Loucy (cell line): ENCODE measurements around the gene ADCY10.

Source experiments
- H2AFZ ChIP-seq: fragments of 200-600 bp; sonication (generic); 2 replicates; pipeline ENCODE4 v1.6.0; 2016; ENCODE audit warnings: antibody characterized with exemption, mild to moderate bottlenecking, low read length, moderate library complexity
- H3F3A ChIP-seq: fragments of 200-600 bp; 2 replicates; pipeline ENCODE4 v1.6.0; 2016; ENCODE audit warnings: antibody characterized with exemption, low read depth, mild to moderate bottlenecking
- H3K27me3 ChIP-seq: fragments of 200-600 bp; sonication (generic); 2 replicates; pipeline ENCODE4 v1.6.1; 2014; ENCODE audit warnings: low read length, mild to moderate bottlenecking; ENCODE audit not compliant: insufficient read depth, poor library complexity, severe bottlenecking
- H3K36me3 ChIP-seq: fragments of 200-600 bp; sonication (generic); 2 replicates; pipeline ENCODE4 v1.6.1; 2016; ENCODE audit warnings: low read length; ENCODE audit not compliant: insufficient read depth
- H3K4me1 ChIP-seq: fragments of 200-600 bp; sonication (generic); 2 replicates; pipeline ENCODE4 v1.5.1; 2014; ENCODE audit warnings: low read length, mild to moderate bottlenecking; ENCODE audit not compliant: insufficient read depth, poor library complexity, severe bottlenecking
- H3K4me2 ChIP-seq: fragments of 200-600 bp; sonication (generic); 2 replicates; pipeline ENCODE4 v1.6.0; 2014; ENCODE audit warnings: antibody characterized with exemption, low read length, low read depth, mild to moderate bottlenecking; ENCODE audit not compliant: poor library complexity, severe bottlenecking
- H3K4me3 ChIP-seq: fragments of 200-600 bp; sonication (generic); 2 replicates; pipeline ENCODE4 v1.5.1; 2014; ENCODE audit warnings: low read length, mild to moderate bottlenecking, mixed read lengths; ENCODE audit not compliant: poor library complexity, severe bottlenecking
- H3K79me2 ChIP-seq: fragments of 200-600 bp; sonication (generic); 2 replicates; pipeline ENCODE4 v1.6.1; 2014; ENCODE audit warnings: low read length; ENCODE audit not compliant: insufficient read depth
- H3K9ac ChIP-seq: fragments of 200-600 bp; sonication (generic); 2 replicates; pipeline ENCODE4 v1.6.0; 2014; ENCODE audit warnings: mild to moderate bottlenecking, low read depth, low read length, moderate library complexity; ENCODE audit not compliant: poor library complexity, severe bottlenecking
- H3K9me2 ChIP-seq: fragments of 200-600 bp; sonication (generic); replicated peaks from 2 replicates; pipeline ENCODE4 v1.6.1; 2016; ENCODE audit warnings: low read depth, low read length, mixed read lengths
- H3K9me3 ChIP-seq: fragments of 200-600 bp; sonication (generic); 2 replicates; pipeline ENCODE4 v1.6.1; 2014; ENCODE audit warnings: mild to moderate bottlenecking, antibody characterized with exemption, low read length, low read depth; ENCODE audit not compliant: insufficient read depth
- H4K20me1 ChIP-seq: fragments of 200-600 bp; sonication (generic); 2 replicates; pipeline ENCODE4 v1.6.0; 2014; ENCODE audit warnings: antibody characterized with exemption, low read length, mild to moderate bottlenecking; ENCODE audit not compliant: insufficient read depth, poor library complexity, severe bottlenecking
- EZH2phosphoT487 ChIP-seq: fragments of 200-600 bp; IDR thresholded peaks from 2 replicates; pipeline ENCODE4 v1.6.1; 2018; ENCODE audit warnings: antibody characterized with exemption, mild to moderate bottlenecking, moderate library complexity, borderline replicate concordance
- TF ChIP-seq, protein P1 (sequence below): fragments of 200-600 bp; sonication (generic); conservative IDR thresholded peaks from 2 replicates; pipeline ENCODE4 v1.5.1; 2014; ENCODE audit warnings: mild to moderate bottlenecking, antibody characterized with exemption, low read length

Gene ADCY10

DNA sequence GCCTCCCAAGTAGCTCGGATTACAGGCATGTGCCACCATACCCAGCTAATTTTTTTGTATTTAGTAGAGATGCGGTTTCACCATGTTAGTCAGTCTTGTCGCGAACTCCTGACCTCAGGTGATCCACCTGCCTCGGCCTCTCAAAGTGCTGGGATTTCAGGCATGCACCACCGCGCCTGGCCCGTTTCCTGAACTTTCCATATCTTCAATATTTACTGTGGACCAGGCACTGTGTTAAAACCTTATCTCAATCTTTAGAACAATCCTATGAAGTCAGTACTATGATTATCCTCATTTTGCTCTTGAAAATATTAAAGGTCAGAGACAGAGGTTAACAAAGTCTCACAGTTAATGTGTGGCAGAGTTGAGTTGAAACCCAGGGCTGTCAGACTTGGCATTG is 1.6 kb upstream of the ADCY10 start:
- no peaks in the 10 kb centered on the region for H4K20me1 ChIP-seq

DNA sequence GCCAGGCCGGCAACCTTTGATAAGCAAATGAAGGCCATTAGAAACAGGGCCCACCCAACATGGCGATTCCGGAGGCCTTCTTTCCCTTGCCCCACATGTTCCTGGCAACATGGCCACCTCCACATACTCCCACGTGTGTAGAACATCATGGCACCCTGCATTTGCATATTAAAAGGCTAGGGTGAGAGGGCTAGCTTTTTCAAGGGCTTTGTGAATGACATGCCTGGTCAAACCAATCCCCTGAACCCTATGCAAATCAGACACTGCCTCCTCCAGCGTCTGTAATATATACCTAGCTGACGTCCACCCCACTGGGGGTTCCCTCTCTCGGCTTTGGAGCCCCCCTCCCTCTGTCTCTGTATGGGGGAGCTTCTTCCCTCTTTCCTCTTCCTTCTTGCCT is 1.6 kb downstream of the ADCY10 start:
- H3K9me3 ChIP-seq, result peaks cover 19% of the 10 kb centered on the region; the same call in 1 of the 2 replicates
- H3K9ac ChIP-seq, result no peak overlapping the region
- H2AFZ ChIP-seq, result no peak overlapping the region
- no peaks in the 10 kb centered on the region for H3K9me2 ChIP-seq
- H3F3A ChIP-seq, result no peaks in the 10 kb centered on the region
- no peak overlapping the region for H3K4me3 ChIP-seq
- H3K36me3 ChIP-seq, result peaks cover 13% of the 10 kb centered on the region; the same call in 1 of the 2 replicates
- no peaks in the 10 kb centered on the region for H3K27me3 ChIP-seq
- H3K4me2 ChIP-seq, result no peak overlapping the region
- H3K4me1 ChIP-seq, result no peaks in the 10 kb centered on the region
- no peaks in the 10 kb centered on the region for H3K79me2 ChIP-seq
- TF ChIP-seq, protein P1, sequence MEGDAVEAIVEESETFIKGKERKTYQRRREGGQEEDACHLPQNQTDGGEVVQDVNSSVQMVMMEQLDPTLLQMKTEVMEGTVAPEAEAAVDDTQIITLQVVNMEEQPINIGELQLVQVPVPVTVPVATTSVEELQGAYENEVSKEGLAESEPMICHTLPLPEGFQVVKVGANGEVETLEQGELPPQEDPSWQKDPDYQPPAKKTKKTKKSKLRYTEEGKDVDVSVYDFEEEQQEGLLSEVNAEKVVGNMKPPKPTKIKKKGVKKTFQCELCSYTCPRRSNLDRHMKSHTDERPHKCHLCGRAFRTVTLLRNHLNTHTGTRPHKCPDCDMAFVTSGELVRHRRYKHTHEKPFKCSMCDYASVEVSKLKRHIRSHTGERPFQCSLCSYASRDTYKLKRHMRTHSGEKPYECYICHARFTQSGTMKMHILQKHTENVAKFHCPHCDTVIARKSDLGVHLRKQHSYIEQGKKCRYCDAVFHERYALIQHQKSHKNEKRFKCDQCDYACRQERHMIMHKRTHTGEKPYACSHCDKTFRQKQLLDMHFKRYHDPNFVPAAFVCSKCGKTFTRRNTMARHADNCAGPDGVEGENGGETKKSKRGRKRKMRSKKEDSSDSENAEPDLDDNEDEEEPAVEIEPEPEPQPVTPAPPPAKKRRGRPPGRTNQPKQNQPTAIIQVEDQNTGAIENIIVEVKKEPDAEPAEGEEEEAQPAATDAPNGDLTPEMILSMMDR, result no peak
- TF ChIP-seq EZH2phosphoT487, result no peak
- H4K20me1 ChIP-seq, result no peaks in the 10 kb centered on the region

More for the DNA sequence above, 1.6 kb upstream of the ADCY10 start:
- H3K4me3 ChIP-seq, result no peak overlapping the region
- TF ChIP-seq, protein P1, result no peak
- TF ChIP-seq EZH2phosphoT487, result no peak
- no peaks in the 10 kb centered on the region for H3K9me2 ChIP-seq
- H3K36me3 ChIP-seq, result peaks cover 20% of the 10 kb centered on the region
- H3K4me1 ChIP-seq, result no peaks in the 10 kb centered on the region
- H3K4me2 ChIP-seq, result no peak overlapping the region
- no peak overlapping the region for H2AFZ ChIP-seq
- no peaks in the 10 kb centered on the region for H3K9me3 ChIP-seq
- no peaks in the 10 kb centered on the region for H3K27me3 ChIP-seq
- H3K79me2 ChIP-seq, result no peaks in the 10 kb centered on the region
- H3F3A ChIP-seq, result no peaks in the 10 kb centered on the region
- no peak overlapping the region for H3K9ac ChIP-seq

DNA sequence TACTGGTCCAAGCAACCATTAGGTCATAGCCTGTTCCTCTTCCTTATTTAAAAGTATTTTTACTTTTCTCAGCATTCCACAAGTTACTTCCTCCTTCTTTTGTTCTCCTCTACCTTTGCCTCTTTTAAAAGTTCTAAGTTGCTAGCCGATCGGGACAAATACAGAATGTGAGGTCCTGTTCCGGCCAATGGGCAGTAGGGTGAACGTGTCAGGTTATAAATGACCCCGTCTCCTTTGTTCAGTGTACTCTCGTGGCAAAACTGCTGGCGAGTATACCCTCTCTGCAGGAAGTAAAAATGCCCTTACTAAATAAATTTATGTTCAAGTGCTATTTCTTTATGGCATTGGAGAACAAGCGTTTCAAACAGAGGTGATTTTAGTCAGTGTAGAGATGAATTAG is 2.5 kb downstream of the ADCY10 start:
- TF ChIP-seq, protein P1, result no peak
- no peak for TF ChIP-seq EZH2phosphoT487
- Histone ChIP-seq H3K27me3 (no peaks in the 10 kb centered on the region), H3K9ac (no peak overlapping the region), H3F3A (no peaks in the 10 kb centered on the region), H4K20me1 (no peaks in the 10 kb centered on the region), H3K36me3 (peaks cover 5% of the 10 kb centered on the region; the same call in 1 of the 2 replicates), H3K79me2 (no peaks in the 10 kb centered on the region), H3K9me3 (peaks cover 19% of the 10 kb centered on the region; the same call in 1 of the 2 replicates), H3K4me3 (no peak overlapping the region), H3K4me1 (no peaks in the 10 kb centered on the region), H2AFZ (no peak overlapping the region), H3K4me2 (no peak overlapping the region), H3K9me2 (no peaks in the 10 kb centered on the region)
